Mononuclear cell (primary cell): Measurements from ENCODE around the gene GYG2. TPM values are rescaled to one million over a fixed set of nuclear protein-coding genes. Genes with fewer than 3 reads are reported as not detected.
"Not testable (repeated sequence)": the region's sequence is repeated elsewhere in the genome, so short reads cannot be mapped to it uniquely, and the experiment has no call there.

ENCODE experiments used
- H3K27me3 ChIP-seq: 2 replicates; pipeline ENCODE4 v1.6.0; 2011; ENCODE audit warnings: low read length, control low read depth; ENCODE audit not compliant: insufficient read depth
- H3K4me1 ChIP-seq: 2 replicates; pipeline ENCODE4 v1.5.1; 2011; ENCODE audit warnings: mild to moderate bottlenecking, low read length, control low read depth; ENCODE audit not compliant: insufficient read depth
- H3K4me3 ChIP-seq: 2 replicates; pipeline ENCODE4 v1.5.1; 2011; ENCODE audit warnings: mild to moderate bottlenecking, low read length, moderate library complexity
- H3K9me3 ChIP-seq: 2 replicates; pipeline ENCODE4 v1.5.1; 2011; ENCODE audit warnings: low read depth, mild to moderate bottlenecking, control low read depth, low read length
- total RNA-seq: library from RNA; depleted of rRNA; stranded (reverse); fragments of >200 nt; gene quantifications from one replicate; pipeline ENCODE4 v1.2.3, GENCODE V29; 2012

Gene GYG2
- total RNA-seq: not detected

GRCh38 chrX:2828344-2828958, at the start of gene GYG2:
Gene GYG2 (plus strand): TSS chrX:2828930. CDS start chrX:2830189, 1,259 bp downstream.
- Histone ChIP-seq H3K4me3 (no peak within 1 kb of the TSS), H3K27me3 (peaks cover 7% of the 10 kb centered on the region), H3K4me1 (no peaks in the 10 kb centered on the region), H3K9me3 (no peaks in the 10 kb centered on the region)

- H3K9me3 ChIP-seq, H3K27me3 ChIP-seq, H3K4me1 ChIP-seq, H3K4me3 ChIP-seq: not testable (repeated sequence)
Observed at GRCh38 chrX:2780472-2781225, 48.1 kb upstream of the GYG2 start.

- Histone ChIP-seq H3K4me1 (no peaks in the 10 kb centered on the region), H3K27me3 (no peaks in the 10 kb centered on the region), H3K9me3 (no peaks in the 10 kb centered on the region)
Observed at GRCh38 chrX:2781226-2781571, 47.5 kb upstream of the GYG2 start.

GRCh38 chrX:2781698-2782097, 47.0 kb upstream of the GYG2 start:
- no peaks in the 10 kb centered on the region for H3K27me3 ChIP-seq
- H3K4me3 ChIP-seq: no peak overlapping the region
- H3K4me1 ChIP-seq: no peaks in the 10 kb centered on the region
- no peaks in the 10 kb centered on the region for H3K9me3 ChIP-seq

More at GRCh38 chrX:2781226-2781571, 47.5 kb upstream of the GYG2 start:
- H3K4me3 ChIP-seq: no peak overlapping the region

GRCh38 chrX:2782171-2782570, 46.6 kb upstream of the GYG2 start:
- H3K27me3 ChIP-seq: no peaks in the 10 kb centered on the region
- H3K4me1 ChIP-seq: no peaks in the 10 kb centered on the region
- no peak overlapping the region for H3K4me3 ChIP-seq
- H3K9me3 ChIP-seq: no peaks in the 10 kb centered on the region

GRCh38 chrX:2782778-2783177, 46.0 kb upstream of the GYG2 start:
- no peaks in the 10 kb centered on the region for H3K27me3 ChIP-seq
- no peak overlapping the region for H3K4me3 ChIP-seq
- no peaks in the 10 kb centered on the region for H3K4me1 ChIP-seq
- no peaks in the 10 kb centered on the region for H3K9me3 ChIP-seq

GRCh38 chrX:2784026-2784425, 44.7 kb upstream of the GYG2 start:
- Histone ChIP-seq H3K9me3 (no peaks in the 10 kb centered on the region), H3K4me1 (no peaks in the 10 kb centered on the region), H3K27me3 (no peaks in the 10 kb centered on the region), H3K4me3 (no peak overlapping the region)

- Histone ChIP-seq H3K9me3 (no peaks in the 10 kb centered on the region), H3K4me3 (no peak overlapping the region), H3K27me3 (no peaks in the 10 kb centered on the region), H3K4me1 (no peaks in the 10 kb centered on the region)
Observed at GRCh38 chrX:2785538-2785937, 43.2 kb upstream of the GYG2 start.

- H3K4me3 ChIP-seq: no peak overlapping the region
- H3K27me3 ChIP-seq: no peaks in the 10 kb centered on the region
- H3K9me3 ChIP-seq: no peaks in the 10 kb centered on the region
- H3K4me1 ChIP-seq: no peaks in the 10 kb centered on the region
Observed at GRCh38 chrX:2788980-2789379, 39.8 kb upstream of the GYG2 start.

GRCh38 chrX:2789569-2789968, 39.2 kb upstream of the GYG2 start:
- H3K4me1 ChIP-seq: no peaks in the 10 kb centered on the region
- no peaks in the 10 kb centered on the region for H3K27me3 ChIP-seq
- no peak overlapping the region for H3K4me3 ChIP-seq
- H3K9me3 ChIP-seq: no peaks in the 10 kb centered on the region

GRCh38 chrX:2793752-2794151, 35.0 kb upstream of the GYG2 start:
- no peaks in the 10 kb centered on the region for H3K4me1 ChIP-seq
- no peaks in the 10 kb centered on the region for H3K9me3 ChIP-seq
- H3K4me3 ChIP-seq: no peak overlapping the region
- H3K27me3 ChIP-seq: no peaks in the 10 kb centered on the region

GRCh38 chrX:2794336-2794735, 34.4 kb upstream of the GYG2 start:
- H3K9me3 ChIP-seq: no peaks in the 10 kb centered on the region
- H3K4me3 ChIP-seq: no peak overlapping the region
- no peaks in the 10 kb centered on the region for H3K27me3 ChIP-seq
- H3K4me1 ChIP-seq: no peaks in the 10 kb centered on the region

- H3K9me3 ChIP-seq, H3K4me3 ChIP-seq, H3K27me3 ChIP-seq, H3K4me1 ChIP-seq: not testable (repeated sequence)
Observed at GRCh38 chrX:2796808-2797207, 31.9 kb upstream of the GYG2 start.

- H3K9me3 ChIP-seq: no peaks in the 10 kb centered on the region
- no peaks in the 10 kb centered on the region for H3K4me1 ChIP-seq
- H3K27me3 ChIP-seq: no peaks in the 10 kb centered on the region
- H3K4me3 ChIP-seq: no peak overlapping the region
Observed at GRCh38 chrX:2799369-2799768, 29.4 kb upstream of the GYG2 start.

- H3K4me1 ChIP-seq, H3K4me3 ChIP-seq, H3K9me3 ChIP-seq, H3K27me3 ChIP-seq: not testable (repeated sequence)
Observed at GRCh38 chrX:2799980-2800379, 28.8 kb upstream of the GYG2 start.

GRCh38 chrX:2801223-2801622, 27.5 kb upstream of the GYG2 start:
- Histone ChIP-seq H3K27me3 (no peaks in the 10 kb centered on the region), H3K9me3 (no peaks in the 10 kb centered on the region), H3K4me3 (no peak overlapping the region), H3K4me1 (no peaks in the 10 kb centered on the region)
